ENCODE measurements around the gene KCNK10. TPM values are rescaled to one million over a fixed set of nuclear protein-coding genes. Genes with fewer than 3 reads are reported as not detected.

The KCNK10 gene
- total RNA-seq, 1 experiment from 2014 or later, result 0.96 TPM

GRCh38 chr14:88286309-88286708 is 36.8 kb downstream of the KCNK10 start:
- H3K9me3 Mint-ChIP-seq, result no peaks in the 10 kb centered on the region
- TF ChIP-seq, protein P1, sequence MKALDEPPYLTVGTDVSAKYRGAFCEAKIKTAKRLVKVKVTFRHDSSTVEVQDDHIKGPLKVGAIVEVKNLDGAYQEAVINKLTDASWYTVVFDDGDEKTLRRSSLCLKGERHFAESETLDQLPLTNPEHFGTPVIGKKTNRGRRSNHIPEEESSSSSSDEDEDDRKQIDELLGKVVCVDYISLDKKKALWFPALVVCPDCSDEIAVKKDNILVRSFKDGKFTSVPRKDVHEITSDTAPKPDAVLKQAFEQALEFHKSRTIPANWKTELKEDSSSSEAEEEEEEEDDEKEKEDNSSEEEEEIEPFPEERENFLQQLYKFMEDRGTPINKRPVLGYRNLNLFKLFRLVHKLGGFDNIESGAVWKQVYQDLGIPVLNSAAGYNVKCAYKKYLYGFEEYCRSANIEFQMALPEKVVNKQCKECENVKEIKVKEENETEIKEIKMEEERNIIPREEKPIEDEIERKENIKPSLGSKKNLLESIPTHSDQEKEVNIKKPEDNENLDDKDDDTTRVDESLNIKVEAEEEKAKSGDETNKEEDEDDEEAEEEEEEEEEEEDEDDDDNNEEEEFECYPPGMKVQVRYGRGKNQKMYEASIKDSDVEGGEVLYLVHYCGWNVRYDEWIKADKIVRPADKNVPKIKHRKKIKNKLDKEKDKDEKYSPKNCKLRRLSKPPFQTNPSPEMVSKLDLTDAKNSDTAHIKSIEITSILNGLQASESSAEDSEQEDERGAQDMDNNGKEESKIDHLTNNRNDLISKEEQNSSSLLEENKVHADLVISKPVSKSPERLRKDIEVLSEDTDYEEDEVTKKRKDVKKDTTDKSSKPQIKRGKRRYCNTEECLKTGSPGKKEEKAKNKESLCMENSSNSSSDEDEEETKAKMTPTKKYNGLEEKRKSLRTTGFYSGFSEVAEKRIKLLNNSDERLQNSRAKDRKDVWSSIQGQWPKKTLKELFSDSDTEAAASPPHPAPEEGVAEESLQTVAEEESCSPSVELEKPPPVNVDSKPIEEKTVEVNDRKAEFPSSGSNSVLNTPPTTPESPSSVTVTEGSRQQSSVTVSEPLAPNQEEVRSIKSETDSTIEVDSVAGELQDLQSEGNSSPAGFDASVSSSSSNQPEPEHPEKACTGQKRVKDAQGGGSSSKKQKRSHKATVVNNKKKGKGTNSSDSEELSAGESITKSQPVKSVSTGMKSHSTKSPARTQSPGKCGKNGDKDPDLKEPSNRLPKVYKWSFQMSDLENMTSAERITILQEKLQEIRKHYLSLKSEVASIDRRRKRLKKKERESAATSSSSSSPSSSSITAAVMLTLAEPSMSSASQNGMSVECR (CRISPR knock-in tag; IDR thresholded peaks at IDR 0.05; ENCODE audit: borderline replicate concordance), result no peak
- TF ChIP-seq FOXP1 (CRISPR knock-in tag; IDR thresholded peaks at IDR 0.05; ENCODE audit: borderline replicate concordance) (no peak), ZNF317 (CRISPR knock-in tag; IDR thresholded peaks at IDR 0.05; ENCODE audit: borderline replicate concordance, low read depth) (no peak), ELF4 (CRISPR knock-in tag; IDR thresholded peaks at IDR 0.05; ENCODE audit: low read depth) (no peak), ATF6 (CRISPR knock-in tag; IDR thresholded peaks at IDR 0.05) (no peak), NFE2L1 (CRISPR knock-in tag; IDR thresholded peaks at IDR 0.05) (no peak), USF1 (CRISPR knock-in tag; IDR thresholded peaks at IDR 0.05) (no peak)
- TF ChIP-seq, protein P2, sequence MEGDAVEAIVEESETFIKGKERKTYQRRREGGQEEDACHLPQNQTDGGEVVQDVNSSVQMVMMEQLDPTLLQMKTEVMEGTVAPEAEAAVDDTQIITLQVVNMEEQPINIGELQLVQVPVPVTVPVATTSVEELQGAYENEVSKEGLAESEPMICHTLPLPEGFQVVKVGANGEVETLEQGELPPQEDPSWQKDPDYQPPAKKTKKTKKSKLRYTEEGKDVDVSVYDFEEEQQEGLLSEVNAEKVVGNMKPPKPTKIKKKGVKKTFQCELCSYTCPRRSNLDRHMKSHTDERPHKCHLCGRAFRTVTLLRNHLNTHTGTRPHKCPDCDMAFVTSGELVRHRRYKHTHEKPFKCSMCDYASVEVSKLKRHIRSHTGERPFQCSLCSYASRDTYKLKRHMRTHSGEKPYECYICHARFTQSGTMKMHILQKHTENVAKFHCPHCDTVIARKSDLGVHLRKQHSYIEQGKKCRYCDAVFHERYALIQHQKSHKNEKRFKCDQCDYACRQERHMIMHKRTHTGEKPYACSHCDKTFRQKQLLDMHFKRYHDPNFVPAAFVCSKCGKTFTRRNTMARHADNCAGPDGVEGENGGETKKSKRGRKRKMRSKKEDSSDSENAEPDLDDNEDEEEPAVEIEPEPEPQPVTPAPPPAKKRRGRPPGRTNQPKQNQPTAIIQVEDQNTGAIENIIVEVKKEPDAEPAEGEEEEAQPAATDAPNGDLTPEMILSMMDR (IDR thresholded peaks at IDR 0.05), result no peak
- H3K4me3 Mint-ChIP-seq, result no peak overlapping the region
- no peak for DNase-seq (ENCODE audit: low spot score)
- no peaks in the 10 kb centered on the region for H3K36me3 Mint-ChIP-seq
- no peaks in the 10 kb centered on the region for H3K4me1 Mint-ChIP-seq
- POLR2A ChIA-PET, result no interaction called here
- H3K27ac Mint-ChIP-seq, result no peak overlapping the region
- ATAC-seq, result no peak
- H3K27me3 Mint-ChIP-seq (ENCODE audit: low read depth), result no peaks in the 10 kb centered on the region
- CTCF ChIA-PET, result no interaction called here

GRCh38 chr14:88281447-88281846 is 41.6 kb downstream of the KCNK10 start:
- DNase-seq (ENCODE audit: low spot score) (no peak), ATAC-seq (no peak)
- Mint-ChIP-seq H3K9me3 (peaks cover 9% of the 10 kb centered on the region), H3K4me1 (no peaks in the 10 kb centered on the region), H3K27me3 (ENCODE audit: low read depth) (no peaks in the 10 kb centered on the region), H3K36me3 (no peaks in the 10 kb centered on the region), H3K27ac (no peak overlapping the region), H3K4me3 (no peak overlapping the region)
- POLR2A ChIA-PET, result no interaction called here
- CTCF ChIA-PET, result no interaction called here
- no peak for TF ChIP-seq NR3C1 (CRISPR knock-in tag; conservative IDR thresholded peaks at IDR 0.05; ENCODE audit: low read depth)
- TF ChIP-seq TP53 (CRISPR knock-in tag; IDR thresholded peaks at IDR 0.05), result no peak
- TF ChIP-seq ZNF138 (CRISPR knock-in tag; conservative IDR thresholded peaks at IDR 0.05), result no peak
- no peak for TF ChIP-seq ZNF532 (CRISPR knock-in tag; IDR thresholded peaks at IDR 0.05; ENCODE audit: borderline replicate concordance)
- TF ChIP-seq ZNF423 (CRISPR knock-in tag; IDR thresholded peaks at IDR 0.05), result no peak
- TF ChIP-seq SP1 (CRISPR knock-in tag; conservative IDR thresholded peaks at IDR 0.05), result no peak
- no peak for TF ChIP-seq MYBL2 (CRISPR knock-in tag; IDR thresholded peaks at IDR 0.05)
- TF ChIP-seq CREM (CRISPR knock-in tag; IDR thresholded peaks at IDR 0.05), result no peak
- TF ChIP-seq, protein P1 (CRISPR knock-in tag; IDR thresholded peaks at IDR 0.05; ENCODE audit: borderline replicate concordance), result no peak
- no peak for TF ChIP-seq NR1H2 (CRISPR knock-in tag; IDR thresholded peaks at IDR 0.05)
